Measurements from ENCODE around the gene TRIP12. TPM values are rescaled to one million over a fixed set of nuclear protein-coding genes. Genes with fewer than 3 reads are reported as not detected.

Gene TRIP12
- total RNA-seq, 1 experiment from 2014 or later: 175 TPM

- Histone ChIP-seq H3K36me3 (ENCODE audit: control insufficient read depth in 1 of 2, insufficient read depth in 2 of 2, low read length in 2 of 2) (peaks cover 8 to 10% of the 10 kb centered on the region in 2 experiments; a peak in 1 of 4 replicates), H3K9me2 (ENCODE audit: insufficient read depth) (no peaks in the 10 kb centered on the region), H3K4me2 (ENCODE audit: low read length) (no peak overlapping the region), H3K27ac (ENCODE audit: low read depth, low read length) (no peak overlapping the region), H3K4me3 (replicated peaks in 1 of 2; ENCODE audit: low read depth in 1 of 2, low read length in 2 of 2) (no peak overlapping the region), H3K27me3 (ENCODE audit: insufficient read depth, low read length) (no peaks in the 10 kb centered on the region), H3K4me1 (ENCODE audit: control insufficient read depth in 1 of 2, insufficient read depth in 2 of 2, low read length in 2 of 2) (no peaks in the 10 kb centered on the region), H2AFZ (ENCODE audit: low read depth, low read length, poor library complexity, severe bottlenecking) (no peak overlapping the region), H4K20me1 (ENCODE audit: insufficient read depth) (0 out of 2 replicates have a peak, but pooled peaks cover under 1% of the 10 kb centered on the region), H3K9ac (ENCODE audit: low read length) (no peak overlapping the region), H3K9me3 (ENCODE audit: control insufficient read depth in 1 of 2, insufficient read depth in 1 of 2, low read depth in 1 of 2, low read length in 2 of 2) (no peaks in the 10 kb centered on the region), H3K79me2 (ENCODE audit: insufficient read depth, low read length) (peaks cover 49% of the 10 kb centered on the region)
- ATAC-seq: no peak
- ChIA-PET CTCF (no interaction called here), RAD21 (ENCODE audit: low non-redundant PET in 1 of 2, low total read pairs in 2 of 2, uncharacterized antibody in 2 of 2, unreplicated experiment in 2 of 2) (no interaction called here), POLR2A (no interaction called here)
- DNase-seq (ENCODE audit: low read depth, low spot score): no peak
- intact Hi-C loops (cut with micrococcal nuclease): no loop called here
- BruUV-seq (replicated peaks): no TSS peak
- TF ChIP-seq JUND (IDR thresholded peaks at IDR 0.05) (no peak), POLR2AphosphoS5 (IDR thresholded peaks at IDR 0.05; ENCODE audit: low read depth, low read length) (no peak), YY1 (IDR thresholded peaks at IDR 0.05; ENCODE audit: extremely low read depth, insufficient replicate concordance, low read depth, low read length) (no peak), EGR1 (IDR thresholded peaks at IDR 0.05; ENCODE audit: low read depth) (no peak), CBX3 (IDR thresholded peaks at IDR 0.05; ENCODE audit: low read depth) (no peak), FOSL1 (IDR thresholded peaks at IDR 0.05; ENCODE audit: low read depth) (no peak), ZFX (IDR thresholded peaks at IDR 0.05) (no peak), POLR2A (IDR thresholded peaks at IDR 0.05; ENCODE audit: borderline replicate concordance, extremely low read depth, insufficient read depth, insufficient read length) (no peak), RAD21 (IDR thresholded peaks at IDR 0.05; ENCODE audit: low read depth) (no peak)
- TF ChIP-seq, protein P1, sequence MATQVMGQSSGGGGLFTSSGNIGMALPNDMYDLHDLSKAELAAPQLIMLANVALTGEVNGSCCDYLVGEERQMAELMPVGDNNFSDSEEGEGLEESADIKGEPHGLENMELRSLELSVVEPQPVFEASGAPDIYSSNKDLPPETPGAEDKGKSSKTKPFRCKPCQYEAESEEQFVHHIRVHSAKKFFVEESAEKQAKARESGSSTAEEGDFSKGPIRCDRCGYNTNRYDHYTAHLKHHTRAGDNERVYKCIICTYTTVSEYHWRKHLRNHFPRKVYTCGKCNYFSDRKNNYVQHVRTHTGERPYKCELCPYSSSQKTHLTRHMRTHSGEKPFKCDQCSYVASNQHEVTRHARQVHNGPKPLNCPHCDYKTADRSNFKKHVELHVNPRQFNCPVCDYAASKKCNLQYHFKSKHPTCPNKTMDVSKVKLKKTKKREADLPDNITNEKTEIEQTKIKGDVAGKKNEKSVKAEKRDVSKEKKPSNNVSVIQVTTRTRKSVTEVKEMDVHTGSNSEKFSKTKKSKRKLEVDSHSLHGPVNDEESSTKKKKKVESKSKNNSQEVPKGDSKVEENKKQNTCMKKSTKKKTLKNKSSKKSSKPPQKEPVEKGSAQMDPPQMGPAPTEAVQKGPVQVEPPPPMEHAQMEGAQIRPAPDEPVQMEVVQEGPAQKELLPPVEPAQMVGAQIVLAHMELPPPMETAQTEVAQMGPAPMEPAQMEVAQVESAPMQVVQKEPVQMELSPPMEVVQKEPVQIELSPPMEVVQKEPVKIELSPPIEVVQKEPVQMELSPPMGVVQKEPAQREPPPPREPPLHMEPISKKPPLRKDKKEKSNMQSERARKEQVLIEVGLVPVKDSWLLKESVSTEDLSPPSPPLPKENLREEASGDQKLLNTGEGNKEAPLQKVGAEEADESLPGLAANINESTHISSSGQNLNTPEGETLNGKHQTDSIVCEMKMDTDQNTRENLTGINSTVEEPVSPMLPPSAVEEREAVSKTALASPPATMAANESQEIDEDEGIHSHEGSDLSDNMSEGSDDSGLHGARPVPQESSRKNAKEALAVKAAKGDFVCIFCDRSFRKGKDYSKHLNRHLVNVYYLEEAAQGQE (IDR thresholded peaks at IDR 0.05; ENCODE audit: low read depth): no peak
Observed at GRCh38 chr2:229855116-229855515, 66.7 kb downstream of the TRIP12 start.
